SKM-1 treated with dmso at 0.1 percent for 144 hours (cell line): ENCODE measurements around the gene STK24.

Experiments used
- DNase-seq: peaks from one replicate; lab custom pipeline; 2025; ENCODE audit not compliant: unreplicated experiment; lab: John Stamatoyannopoulos, UW

Gene STK24

GRCh38 chr13:98557937-98558792 lies 18.7 kb downstream of the STK24 start:
- DNase-seq, result no peak

DNA sequence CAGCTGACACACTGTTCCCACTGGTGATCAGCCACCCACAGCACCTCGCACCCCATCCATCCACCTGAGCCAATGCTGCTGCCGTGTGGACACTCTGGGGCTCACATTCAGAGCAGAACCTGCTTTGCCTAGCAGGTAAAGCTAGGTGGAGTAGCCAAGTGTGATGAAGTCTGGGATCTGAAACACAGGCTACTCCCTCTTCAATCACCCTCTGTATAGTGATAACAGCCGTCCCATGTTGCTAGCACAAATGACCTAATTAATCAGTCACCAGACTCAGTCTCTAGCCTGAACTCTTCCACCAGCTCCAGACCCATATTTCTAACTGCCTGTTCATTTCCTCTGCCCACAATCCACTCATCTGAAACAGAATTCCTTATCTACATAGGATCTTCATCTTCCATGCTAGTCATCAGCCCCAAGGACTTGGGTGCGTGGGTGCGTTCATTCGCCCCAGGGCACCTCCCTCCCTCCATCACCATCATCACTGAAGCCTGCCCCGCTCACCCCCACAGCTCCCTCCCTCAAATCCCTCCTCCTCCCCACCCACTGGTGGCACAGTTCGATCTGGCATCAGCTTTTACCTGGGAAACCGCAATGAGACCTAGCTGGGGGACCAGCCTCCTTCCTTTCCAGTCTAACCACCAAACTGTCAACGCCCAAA lies 19.8 kb downstream of the STK24 start:
- DNase-seq, result no peak

GRCh38 chr13:98556142-98556816 lies 20.6 kb downstream of the STK24 start:
- no peak for DNase-seq

DNA sequence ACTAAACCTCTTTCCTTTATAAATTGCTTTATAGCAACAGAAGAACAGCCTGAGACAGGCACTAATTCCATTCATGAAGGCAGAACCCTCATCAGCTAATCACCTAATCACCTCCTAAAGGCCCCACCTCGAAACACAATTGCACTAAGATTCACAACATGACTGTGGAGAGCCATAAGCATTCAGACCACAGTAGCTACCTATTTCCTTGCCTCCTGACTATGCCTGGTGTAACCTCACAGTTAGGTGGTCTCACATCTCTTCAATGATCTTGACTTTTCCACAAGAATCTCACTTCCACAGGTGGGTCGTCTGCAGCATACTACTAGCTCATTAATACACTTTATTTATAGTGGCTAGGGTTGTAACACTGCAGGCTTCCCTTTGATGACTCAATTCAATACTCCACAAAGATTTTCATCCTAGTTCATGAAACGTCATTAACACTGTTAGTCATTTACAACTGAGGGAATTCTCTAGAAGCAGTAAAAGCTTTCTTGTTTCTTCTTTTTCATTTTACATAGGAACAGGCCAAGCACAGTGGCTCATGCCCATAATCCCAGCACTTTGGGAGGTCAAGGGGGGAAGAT lies 27.1 kb downstream of the STK24 start:
- no peak for DNase-seq

DNA sequence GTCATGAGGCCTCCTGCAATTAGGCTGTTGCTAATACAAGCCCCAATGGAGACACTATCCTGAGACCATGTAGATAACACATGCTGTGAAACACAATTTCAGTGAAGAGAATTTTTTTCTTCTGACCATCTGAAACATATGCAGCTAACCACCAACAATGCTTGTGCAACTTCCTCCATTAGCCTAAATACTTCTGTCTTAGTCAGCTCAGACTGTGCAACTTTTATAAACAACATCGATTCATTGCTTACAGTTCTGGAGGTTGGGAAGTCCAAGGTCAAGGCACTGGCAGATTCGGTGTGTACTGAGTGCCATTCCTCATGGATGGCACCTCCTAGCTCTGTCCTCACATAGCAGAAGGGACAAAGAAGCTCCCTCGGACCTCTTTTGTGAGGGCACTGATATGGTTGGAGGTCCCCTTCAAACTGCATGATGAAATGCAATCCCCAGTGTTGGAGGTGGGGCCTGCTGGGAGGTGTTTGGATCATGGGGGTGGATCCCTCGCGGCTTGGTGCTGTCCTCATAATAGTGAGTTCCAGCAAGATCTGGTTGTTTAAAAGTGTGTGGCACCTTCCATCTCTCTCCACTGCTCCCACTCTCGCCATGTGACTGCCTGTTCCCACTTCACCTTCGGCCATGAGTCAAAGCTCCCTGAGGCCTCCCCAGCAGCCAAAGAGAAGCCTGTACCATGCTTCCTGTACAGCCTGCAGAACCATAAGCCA lies 27.7 kb downstream of the STK24 start:
- peak; percentile 58 for DNase-seq

- DNase-seq, result no peak
Measured at GRCh38 chr13:98548230-98548629, 28.7 kb downstream of the STK24 start.

DNA sequence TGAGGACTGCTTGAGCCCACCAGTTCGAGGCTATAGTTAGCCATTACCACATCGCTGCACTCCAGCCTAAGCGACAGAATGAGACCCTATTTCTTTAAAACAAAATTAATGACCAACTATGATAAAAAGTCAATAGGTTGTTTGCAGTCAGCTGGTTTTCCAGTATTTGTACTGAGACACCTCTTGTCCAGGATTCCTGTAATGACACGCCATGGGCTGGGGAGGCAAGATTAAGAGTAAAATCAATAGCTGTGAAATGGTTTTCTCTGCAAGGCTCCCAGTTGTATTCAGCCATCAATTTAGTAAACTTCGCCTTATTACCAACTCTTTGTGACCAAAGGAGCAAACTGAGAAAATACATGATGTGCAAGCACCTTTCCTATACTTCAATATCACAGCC lies 29.5 kb downstream of the STK24 start:
- DNase-seq, result no peak

GRCh38 chr13:98546402-98546801 lies 30.5 kb downstream of the STK24 start:
- DNase-seq, result no peak

DNA sequence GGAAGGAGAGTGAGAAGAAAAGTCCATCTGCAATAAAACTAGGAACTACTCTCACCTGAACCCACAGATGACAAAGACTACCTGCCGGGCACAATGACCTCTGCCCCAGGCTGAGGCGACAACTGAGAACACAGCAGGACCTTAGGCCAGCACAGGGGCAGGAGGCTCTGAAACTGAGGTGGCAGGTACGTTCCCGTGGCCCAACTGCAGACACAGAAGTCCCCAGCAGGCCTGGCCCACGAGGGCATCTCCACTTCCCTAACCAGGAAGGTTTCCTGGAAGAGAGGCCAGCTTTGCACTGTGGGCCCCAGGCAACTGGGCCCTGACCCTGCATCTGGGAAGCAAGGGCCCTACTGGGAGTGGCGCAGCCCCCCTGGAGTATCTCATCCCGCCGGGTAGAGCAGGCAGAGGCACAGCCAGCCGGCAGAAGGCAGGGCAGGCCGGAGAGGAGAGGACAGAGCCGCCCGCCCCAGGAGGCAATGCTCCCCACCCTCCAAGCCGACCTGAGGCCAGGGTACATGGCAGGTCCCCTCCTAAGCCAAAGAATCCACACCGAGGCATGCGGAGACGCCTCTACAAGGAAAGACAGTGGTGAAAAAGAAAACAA lies 32.7 kb downstream of the STK24 start:
- DNase-seq, result no peak

- no peak for DNase-seq
Measured at GRCh38 chr13:98543378-98544103, 33.4 kb downstream of the STK24 start.

DNA sequence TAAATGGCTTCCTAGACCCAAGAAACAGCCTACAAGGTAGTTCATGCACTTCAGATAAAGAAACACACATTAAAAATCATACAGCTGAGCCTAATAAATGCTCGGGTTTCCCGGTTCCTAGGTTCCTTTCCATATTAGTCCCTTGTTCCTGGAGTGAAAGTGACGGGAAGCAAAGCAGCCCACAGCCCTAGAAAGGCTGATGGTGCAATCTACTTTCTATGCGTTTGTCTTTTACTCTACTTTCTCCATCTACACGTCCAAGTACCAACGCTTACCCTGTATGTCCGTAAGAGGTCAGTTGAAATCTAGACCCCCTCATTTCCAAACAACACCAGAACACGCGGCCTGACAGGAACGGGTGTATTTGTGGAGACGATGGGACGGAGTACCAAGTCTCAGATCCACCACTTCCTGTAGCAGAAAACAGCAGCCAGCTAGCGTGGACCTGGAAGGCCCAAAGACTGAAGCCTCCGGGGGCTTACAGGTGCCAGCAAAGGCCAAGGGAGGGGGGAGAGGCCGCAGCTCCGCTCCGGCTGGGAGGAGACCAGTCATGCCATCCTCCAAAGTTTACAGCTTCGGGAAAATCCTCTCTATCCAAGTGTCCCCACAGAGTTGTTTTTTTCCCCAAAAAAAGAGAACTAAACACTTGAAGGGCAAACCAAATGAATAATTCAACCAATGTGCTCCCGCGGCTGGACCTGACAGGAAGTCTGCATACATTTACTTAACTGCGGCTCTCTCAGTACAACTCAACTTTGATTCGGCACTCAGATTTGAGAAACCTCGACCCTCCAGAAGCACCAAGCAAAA lies 34.1 kb downstream of the STK24 start:
- DNase-seq, result peak; percentile 17

GRCh38 chr13:98541701-98542203 lies 35.2 kb downstream of the STK24 start:
- DNase-seq, result no peak

- DNase-seq, result no peak
Measured at GRCh38 chr13:98541191-98541590, 35.7 kb downstream of the STK24 start.

GRCh38 chr13:98540476-98540875 lies 36.4 kb downstream of the STK24 start:
- DNase-seq, result no peak

- no peak for DNase-seq
Measured at GRCh38 chr13:98539666-98540065, 37.2 kb downstream of the STK24 start.

GRCh38 chr13:98538876-98539275 lies 38.0 kb downstream of the STK24 start:
- no peak for DNase-seq

- no peak for DNase-seq
Measured at GRCh38 chr13:98537740-98538139, 39.2 kb downstream of the STK24 start.

DNA sequence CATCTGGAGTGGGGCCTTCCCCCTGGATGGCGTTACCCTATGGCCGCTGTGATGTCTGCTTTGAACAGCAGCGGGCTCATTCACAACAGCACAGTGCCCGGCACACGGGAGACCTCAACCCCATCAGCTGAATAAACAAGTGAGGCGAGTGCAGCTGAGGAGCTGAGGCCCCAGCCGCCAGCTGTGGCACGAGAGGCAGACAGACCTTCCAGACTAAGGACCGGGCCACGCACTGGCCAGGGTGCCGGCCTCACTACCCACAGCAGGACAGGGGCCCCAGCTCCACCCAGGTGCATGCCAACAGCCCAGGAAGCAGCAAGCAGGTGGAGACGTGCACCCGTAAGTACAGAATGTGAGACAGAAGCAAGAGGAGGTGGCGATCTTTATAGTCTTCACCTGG lies 39.6 kb downstream of the STK24 start:
- DNase-seq, result no peak

DNA sequence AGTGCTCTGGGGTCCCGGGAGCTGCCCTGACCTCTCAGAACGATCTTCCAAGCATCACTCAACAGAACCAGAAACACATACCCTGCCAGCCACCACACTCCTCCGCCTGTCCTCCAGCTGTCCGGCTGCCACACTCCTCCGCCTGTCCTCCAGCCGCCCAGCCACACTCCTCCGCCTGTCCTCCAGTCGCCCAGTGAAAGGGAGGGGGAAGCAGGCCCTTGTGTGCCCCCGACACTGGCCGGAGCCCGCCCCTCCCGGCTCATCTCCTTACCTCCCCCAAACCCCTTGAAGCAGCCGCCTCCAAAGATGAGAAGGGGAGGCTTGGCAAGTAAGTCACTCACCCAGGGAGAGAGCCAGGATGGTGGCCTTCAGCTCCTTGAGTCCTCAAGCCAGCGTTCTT lies 40.2 kb downstream of the STK24 start:
- DNase-seq, result no peak
